Activated effector memory CD4-positive, alpha-beta T cell treated with Interleukin-2 at 50 U/mL for 16 hours (primary cell): Measurements from ENCODE around the gene UBQLN3.

Source experiments
- DNase-seq: peaks from one replicate; pipeline ENCODE4 v3.0.0-alpha.2; 2020

UBQLN3 gene

DNA sequence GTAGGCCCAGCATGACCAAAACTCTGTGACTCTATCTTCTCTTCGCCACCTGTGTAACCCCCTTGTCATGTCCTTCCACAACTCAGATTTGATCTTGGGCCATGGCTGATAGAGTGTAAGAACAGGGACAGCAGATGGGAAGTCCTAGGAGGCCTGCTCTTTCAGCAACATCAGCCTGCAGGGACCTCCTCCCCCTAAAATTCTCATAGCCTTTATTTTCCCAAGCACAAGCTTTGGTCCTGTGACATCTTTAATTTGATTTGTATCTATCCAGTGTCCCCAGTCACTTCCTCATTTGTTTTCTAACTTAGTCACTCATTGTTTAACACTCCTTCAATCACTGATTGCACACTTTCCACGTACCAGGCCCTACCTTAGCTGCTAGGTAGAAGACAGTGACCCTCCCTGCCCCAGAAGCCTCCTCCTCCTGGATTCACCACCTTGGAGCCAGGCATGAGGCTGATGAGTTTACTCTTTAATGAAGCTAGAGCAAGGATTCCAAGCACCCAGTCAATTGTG is 5.3 kb downstream of the UBQLN3 start:
- no peak for DNase-seq

DNA sequence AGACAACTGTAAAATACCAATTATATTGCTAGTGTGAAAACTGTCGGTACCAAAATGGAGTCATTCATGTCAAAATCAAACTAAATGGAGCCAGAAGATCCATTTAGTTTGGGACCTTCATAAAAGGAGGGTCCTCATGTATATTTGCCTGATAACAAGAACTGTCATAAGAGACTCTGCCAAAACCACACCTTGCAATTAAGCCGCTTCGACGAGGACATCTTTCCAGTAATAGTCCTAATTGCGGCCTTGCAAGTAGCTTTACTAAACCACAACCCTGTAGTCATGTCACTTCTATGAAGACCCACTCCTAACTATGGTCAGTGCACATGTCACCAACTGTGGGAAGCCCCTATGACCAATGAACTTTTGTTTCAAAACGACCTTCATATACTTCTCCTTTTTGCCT is 9.4 kb downstream of the UBQLN3 start:
- DNase-seq: no peak

DNA sequence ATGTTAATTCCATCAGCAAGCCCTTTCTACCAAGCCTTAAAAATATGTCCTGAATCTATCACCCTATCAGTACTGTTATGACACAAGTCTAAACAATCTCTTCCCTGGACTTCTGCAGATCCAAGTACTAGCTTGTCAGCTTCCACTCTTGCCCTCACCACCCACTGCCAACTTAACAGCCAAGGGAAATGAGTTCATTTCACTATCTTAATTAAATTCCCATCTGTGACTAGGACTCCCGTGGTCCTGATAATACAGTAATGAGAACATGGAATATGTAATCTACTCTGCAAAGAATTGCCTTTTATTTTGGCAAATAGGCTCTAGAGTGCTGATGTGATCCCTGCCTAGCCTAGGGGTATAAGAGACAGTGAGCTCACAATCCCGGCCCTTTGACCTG is 10.1 kb downstream of the UBQLN3 start:
- DNase-seq: no peak

DNA sequence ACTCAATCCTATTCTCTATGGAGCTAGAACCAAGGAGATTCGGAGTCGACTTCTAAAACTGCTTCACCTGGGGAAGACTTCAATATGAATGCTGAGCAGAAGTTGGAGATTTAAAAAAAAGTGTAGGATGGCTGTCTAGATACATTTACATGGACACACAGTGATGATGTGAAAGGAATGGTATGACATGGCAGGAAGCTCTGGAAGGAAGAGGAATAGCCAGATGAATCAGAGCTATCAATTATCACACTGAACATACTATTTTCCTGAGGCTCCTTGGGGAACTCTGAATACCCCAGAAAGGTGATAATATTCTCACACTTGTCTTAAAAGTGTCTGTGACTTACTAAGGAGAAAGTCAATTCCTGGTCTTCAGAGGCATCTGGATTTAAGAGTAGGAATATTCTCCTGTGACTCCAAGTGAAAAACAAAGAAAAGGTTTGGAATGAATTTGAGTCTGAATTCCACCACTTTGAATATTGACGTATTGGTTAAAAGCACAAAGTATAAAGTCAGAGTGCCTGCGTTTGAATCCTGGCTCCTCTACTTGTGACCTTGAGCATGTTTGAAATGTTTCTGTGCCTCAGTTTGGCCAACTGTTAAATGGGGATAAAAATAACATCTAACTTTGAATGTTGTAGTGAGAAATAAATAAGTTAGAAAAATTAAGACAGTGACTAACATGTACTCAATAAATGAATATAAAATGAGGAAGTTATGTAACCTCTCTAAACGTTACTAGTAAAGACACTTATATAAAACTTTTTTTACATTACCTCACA is 20.0 kb downstream of the UBQLN3 start:
- DNase-seq: no peak

DNA sequence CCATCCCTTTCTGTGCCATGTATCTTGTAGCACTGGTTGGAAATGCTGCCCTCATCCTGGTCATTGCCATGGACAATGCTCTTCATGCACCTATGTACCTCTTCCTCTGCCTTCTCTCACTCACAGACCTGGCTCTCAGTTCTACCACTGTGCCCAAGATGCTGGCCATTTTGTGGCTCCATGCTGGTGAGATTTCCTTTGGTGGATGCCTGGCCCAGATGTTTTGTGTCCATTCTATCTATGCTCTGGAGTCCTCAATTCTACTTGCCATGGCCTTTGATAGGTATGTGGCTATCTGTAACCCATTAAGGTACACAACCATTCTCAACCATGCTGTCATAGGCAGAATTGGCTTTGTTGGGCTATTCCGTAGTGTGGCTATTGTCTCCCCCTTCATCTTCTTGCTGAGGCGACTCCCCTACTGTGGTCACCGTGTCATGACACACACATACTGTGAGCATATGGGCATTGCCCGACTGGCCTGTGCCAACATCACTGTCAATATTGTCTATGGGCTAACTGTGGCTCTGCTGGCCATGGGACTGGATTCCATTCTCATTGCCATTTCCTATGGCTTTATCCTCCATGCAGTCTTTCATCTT is 20.9 kb downstream of the UBQLN3 start:
- DNase-seq: no peak

DNA sequence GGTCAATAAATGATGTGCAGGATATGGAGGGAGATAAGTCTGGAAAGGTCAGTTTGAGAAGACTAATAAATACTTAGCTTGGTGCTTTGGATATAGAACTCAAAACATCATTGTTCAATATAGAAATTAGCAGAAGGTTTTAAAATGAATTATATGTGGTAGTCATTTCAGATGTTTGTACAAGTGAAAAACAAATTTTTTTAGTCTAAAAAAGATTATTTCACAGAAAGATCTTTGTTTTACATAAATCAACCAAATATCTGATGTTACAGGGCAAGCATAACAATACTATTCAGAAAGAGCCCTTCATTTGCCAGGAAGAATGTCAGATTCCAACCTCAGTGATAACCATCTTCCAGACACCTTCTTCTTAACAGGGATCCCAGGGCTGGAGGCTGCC is 21.4 kb downstream of the UBQLN3 start, which contains the start of gene OR52D1:
Gene OR52D1, plus strand, starts transcription at position 301 of the 400 bp plus-strand sequence. Its CDS starts 22 bp downstream, at position 323.
- DNase-seq: no peak

DNA sequence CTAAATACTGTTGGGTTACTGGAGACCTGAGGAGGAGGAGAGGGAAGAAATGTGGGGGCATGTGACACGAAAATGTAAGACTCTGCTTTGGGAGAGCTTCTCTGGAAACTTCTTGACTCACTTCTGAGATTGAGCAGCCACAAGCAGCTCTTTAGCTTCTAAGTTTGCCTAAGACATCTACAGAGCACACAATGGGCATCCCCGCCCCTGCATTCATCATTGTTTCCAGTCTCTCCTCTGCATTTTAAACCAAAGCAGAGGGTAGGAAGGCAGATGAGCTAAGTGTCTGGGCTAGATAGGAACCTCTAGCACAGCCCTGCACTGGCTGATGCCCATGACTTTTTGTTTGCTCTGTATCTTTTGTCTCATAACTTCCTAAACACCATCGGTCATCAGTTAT is 23.3 kb downstream of the UBQLN3 start:
- no peak for DNase-seq

DNA sequence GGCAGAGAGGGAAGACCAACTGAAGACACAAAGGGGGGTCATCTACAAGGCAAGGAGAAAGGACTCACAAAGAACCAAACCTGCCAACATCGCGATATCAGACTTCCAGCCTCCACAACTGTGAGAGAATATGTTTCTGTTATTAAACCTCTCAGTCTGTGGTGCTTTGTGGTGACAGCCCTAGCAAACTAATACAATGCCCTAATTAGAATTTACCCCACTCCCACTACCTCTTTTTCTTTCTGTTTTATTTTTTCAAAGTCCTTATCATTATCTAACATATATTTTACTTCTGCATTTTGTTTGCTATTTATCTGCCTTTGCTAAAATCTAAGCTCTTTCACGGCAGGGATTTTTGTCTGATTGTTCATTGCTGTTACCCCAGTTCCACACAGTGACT is 23.8 kb downstream of the UBQLN3 start:
- no peak for DNase-seq

DNA sequence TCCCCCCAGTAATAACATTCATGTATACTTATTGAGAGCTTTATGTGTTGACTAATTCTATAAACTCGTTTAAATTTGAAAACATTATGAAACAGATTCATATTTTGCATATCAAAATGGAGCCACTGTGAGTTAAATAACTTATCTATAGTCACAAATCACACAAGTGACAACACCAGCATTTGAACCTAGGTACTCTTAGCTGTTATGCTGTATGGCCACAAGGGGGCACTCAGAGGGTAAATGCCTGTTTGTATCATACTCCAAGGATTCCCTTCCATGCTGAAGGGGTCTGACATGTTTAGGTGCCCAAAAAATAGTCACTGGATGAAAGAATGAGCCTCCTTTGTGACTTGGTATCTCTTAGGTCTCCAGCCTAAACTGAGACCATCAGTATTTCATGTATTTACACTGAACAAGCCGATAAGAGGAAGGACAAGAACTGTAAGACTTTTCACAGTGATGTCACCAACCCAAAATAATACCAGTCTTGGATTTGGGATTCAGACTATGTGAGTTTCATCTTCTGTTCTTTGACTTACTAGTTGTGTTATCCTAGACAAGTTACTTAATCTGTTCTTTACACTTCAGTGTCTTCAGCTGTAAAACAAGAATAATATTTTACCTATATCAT is 33.5 kb downstream of the UBQLN3 start:
- no peak for DNase-seq

DNA sequence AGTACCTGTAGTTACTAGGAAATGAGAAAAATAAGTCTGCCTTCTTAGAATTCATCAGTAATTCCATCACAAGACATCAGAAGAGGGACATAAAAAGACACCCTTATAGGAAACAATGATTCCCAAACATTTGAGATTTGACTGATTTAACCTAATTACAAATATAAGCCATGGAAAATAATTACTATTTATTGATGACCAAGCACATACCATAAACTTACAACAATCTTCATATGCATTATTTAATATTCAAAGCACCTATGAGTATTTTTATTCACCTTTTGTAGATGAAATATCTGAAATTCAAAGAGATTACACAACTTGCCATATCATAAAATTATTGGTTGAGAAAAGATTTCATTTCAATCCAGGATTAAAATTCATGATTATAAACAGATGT is 35.8 kb downstream of the UBQLN3 start:
- no peak for DNase-seq

DNA sequence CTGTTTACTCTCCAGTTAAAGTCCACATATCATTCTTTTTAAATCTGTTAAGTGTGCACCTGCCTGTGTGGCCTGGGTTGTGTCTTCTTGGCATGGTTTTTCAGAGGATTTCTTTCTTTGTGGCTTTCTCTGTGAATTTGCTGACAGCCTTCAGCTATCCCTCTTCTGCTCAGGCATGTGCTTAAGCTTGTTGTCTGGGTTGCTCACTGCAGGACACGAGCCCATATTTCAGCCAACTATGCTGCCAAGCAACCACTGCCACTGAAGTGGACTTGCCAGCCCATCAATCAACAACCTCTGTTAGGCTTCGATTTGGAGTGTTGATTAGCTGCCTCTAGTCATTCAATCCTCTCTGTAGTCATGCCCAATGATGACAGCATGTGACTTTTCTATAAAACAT is 42.2 kb downstream of the UBQLN3 start:
- no peak for DNase-seq

DNA sequence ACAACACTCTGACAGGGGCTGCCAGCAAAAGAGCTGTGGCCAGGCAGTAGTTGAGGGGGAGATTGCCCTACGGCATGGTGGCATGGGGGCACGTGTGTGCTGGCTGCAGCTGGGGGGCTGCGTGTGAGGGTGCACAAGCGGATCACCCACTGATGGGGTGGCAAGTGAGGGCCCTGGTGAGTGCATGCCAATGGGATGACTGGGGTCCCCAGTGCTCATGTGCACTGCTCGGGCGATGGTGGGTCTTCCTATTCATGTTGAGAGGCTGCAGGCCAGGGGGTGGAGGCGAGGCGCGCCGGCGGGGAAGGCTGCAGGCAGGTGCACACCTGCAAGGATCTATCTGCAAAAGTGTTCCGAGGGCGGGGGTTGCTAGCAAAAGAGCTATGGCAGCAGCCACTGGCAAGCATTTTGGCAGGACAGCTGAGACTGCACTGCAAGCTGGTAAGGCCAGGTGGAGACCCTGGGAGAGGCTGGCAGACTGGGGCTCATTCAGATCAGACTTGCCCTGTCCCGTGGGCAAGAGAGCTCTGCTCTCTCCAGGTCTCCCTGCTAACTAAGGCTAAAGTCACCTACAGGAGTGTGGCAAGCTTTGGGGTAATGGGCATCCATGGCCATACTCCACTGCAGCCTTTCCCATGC is 48.7 kb downstream of the UBQLN3 start:
- DNase-seq: no peak
